MM.1S (cell line): ENCODE measurements around the gene BDH2.

Experiments
- DNase-seq: peaks from one replicate; pipeline ENCODE4 v3.0.0-alpha.2; 2015
- H2AFZ ChIP-seq: fragments of 300-600 bp; sonication (generic); 2 replicates; pipeline ENCODE4 v1.6.0; 2016; ENCODE audit warnings: antibody characterized with exemption, low read length
- H3F3A ChIP-seq: fragments of 300-600 bp; sonication (generic); 2 replicates; pipeline ENCODE4 v1.6.1; 2016; ENCODE audit warnings: mild to moderate bottlenecking, antibody characterized with exemption, low read length, moderate library complexity, mixed read lengths; ENCODE audit not compliant: insufficient read depth
- H3K27ac ChIP-seq: fragments of 300-600 bp; sonication (generic); 2 replicates; pipeline ENCODE4 v1.5.1; 2016; ENCODE audit warnings: mild to moderate bottlenecking, low read length
- H3K27me3 ChIP-seq: fragments of 300-600 bp; sonication (generic); replicated peaks from 2 replicates; pipeline ENCODE4 v1.6.0; 2016; ENCODE audit warnings: low read length; ENCODE audit not compliant: insufficient read depth
- H3K36me3 ChIP-seq: fragments of 300-600 bp; sonication (generic); replicated peaks from 2 replicates; pipeline ENCODE4 v1.6.1; 2016; ENCODE audit warnings: mild to moderate bottlenecking, low read length, mixed read lengths; ENCODE audit not compliant: insufficient read depth
- H3K4me1 ChIP-seq: fragments of 300-600 bp; sonication (generic); 2 replicates; pipeline ENCODE4 v1.6.1; 2016; ENCODE audit warnings: low read length, mixed read lengths
- H3K4me2 ChIP-seq: fragments of 300-600 bp; sonication (generic); 2 replicates; pipeline ENCODE4 v1.6.0; 2016; ENCODE audit warnings: low read depth, low read length
- H3K4me3 ChIP-seq: fragments of 300-600 bp; sonication (generic); 2 replicates; pipeline ENCODE4 v1.5.1; 2016; ENCODE audit warnings: low read length, mixed read lengths
- H3K79me2 ChIP-seq: fragments of 300-600 bp; sonication (generic); 2 replicates; pipeline ENCODE4 v1.6.1; 2016; ENCODE audit warnings: mixed run types, low read length, mixed read lengths
- H3K9ac ChIP-seq: fragments of 300-600 bp; sonication (generic); 2 replicates; pipeline ENCODE4 v1.6.1; 2016; ENCODE audit warnings: low read length, mixed read lengths
- H3K9me2 ChIP-seq: fragments of 300-600 bp; sonication (generic); replicated peaks from 2 replicates; pipeline ENCODE4 v1.6.1; 2016; ENCODE audit warnings: mild to moderate bottlenecking, low read length, mixed read lengths; ENCODE audit not compliant: insufficient read depth
- H3K9me3 ChIP-seq: fragments of 300-600 bp; sonication (generic); replicated peaks from 2 replicates; pipeline ENCODE4 v1.6.1; 2016; ENCODE audit warnings: mild to moderate bottlenecking, low read length, mixed read lengths; ENCODE audit not compliant: insufficient read depth
- H4K20me1 ChIP-seq: fragments of 300-600 bp; sonication (generic); 2 replicates; pipeline ENCODE4 v1.6.1; 2016; ENCODE audit warnings: mild to moderate bottlenecking, low read length, moderate library complexity, mixed read lengths; ENCODE audit not compliant: insufficient read depth
- EZH2 ChIP-seq: fragments of 300-600 bp; sonication (generic); optimal IDR thresholded peaks from 2 replicates; pipeline ENCODE3; 2017; ENCODE audit warnings: low read depth, mild to moderate bottlenecking, antibody characterized with exemption, low read length, mixed read lengths
- EZH2phosphoT487 ChIP-seq: fragments of 300-600 bp; sonication (generic); IDR thresholded peaks from 2 replicates; pipeline ENCODE4 v1.6.1; 2018; ENCODE audit warnings: antibody characterized with exemption, low read length
- TF ChIP-seq, protein P1 (sequence below): fragments of 300-600 bp; sonication (generic); IDR thresholded peaks from 2 replicates; pipeline ENCODE4 v1.5.1; 2016; ENCODE audit warnings: antibody characterized with exemption, low read length, mixed read lengths

Gene BDH2

DNA sequence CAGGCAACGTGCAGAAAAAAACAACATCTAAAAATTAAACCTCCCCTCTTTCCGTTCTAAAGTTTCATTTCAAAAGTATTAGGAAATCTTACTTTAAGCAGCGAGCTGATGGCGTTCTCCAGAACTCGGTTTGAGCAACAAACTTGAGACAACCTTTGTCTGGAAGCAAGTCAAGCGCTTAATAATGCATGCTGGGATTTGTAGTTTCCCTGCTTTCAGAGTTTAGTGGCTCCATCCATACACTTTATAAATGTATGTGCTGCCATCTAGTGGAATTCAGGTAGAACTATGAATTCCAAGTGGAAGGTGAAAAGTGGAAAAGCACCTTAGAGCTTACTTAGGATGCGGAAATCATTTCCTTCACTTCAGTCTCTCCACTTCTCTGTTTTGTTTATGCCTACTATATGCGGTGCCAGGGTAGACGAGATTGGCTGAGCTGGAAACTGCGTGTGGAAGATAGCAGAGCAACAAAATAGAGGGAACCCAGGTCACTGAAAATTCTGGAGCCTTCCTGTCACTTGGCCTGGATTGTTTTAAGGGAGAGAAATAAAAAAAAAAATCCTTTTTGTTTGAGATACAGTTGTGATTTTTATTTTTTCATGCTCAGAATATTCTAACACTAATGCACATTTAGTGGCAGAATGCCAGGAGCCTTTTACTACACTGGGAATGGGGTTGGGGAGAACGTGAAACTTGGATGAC, at the start of gene BDH2:
TSS of gene BDH2 (minus strand) at position 144 of the 702 bp plus-strand sequence. CDS start 3,580 bp downstream, outside the sequence.
- no peaks in the 10 kb centered on the region for H3K79me2 ChIP-seq
- H3K27me3 ChIP-seq: no peaks in the 10 kb centered on the region
- no peaks in the 10 kb centered on the region; the same call in 1 of the 2 replicates for H3K4me1 ChIP-seq
- DNase-seq: peak; percentile 91
- peak within 1 kb of the TSS; percentile 43 for H3K4me3 ChIP-seq
- H3K9me3 ChIP-seq: no peaks in the 10 kb centered on the region
- H3K36me3 ChIP-seq: no peaks in the 10 kb centered on the region
- peak within 1 kb of the TSS; percentile 44; the same call in 1 of the 2 replicates for H3K9ac ChIP-seq
- H3K27ac ChIP-seq: no peak within 1 kb of the TSS
- peak within 1 kb of the TSS; percentile 84 for H2AFZ ChIP-seq
- TF ChIP-seq, protein P1, sequence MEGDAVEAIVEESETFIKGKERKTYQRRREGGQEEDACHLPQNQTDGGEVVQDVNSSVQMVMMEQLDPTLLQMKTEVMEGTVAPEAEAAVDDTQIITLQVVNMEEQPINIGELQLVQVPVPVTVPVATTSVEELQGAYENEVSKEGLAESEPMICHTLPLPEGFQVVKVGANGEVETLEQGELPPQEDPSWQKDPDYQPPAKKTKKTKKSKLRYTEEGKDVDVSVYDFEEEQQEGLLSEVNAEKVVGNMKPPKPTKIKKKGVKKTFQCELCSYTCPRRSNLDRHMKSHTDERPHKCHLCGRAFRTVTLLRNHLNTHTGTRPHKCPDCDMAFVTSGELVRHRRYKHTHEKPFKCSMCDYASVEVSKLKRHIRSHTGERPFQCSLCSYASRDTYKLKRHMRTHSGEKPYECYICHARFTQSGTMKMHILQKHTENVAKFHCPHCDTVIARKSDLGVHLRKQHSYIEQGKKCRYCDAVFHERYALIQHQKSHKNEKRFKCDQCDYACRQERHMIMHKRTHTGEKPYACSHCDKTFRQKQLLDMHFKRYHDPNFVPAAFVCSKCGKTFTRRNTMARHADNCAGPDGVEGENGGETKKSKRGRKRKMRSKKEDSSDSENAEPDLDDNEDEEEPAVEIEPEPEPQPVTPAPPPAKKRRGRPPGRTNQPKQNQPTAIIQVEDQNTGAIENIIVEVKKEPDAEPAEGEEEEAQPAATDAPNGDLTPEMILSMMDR: peak; percentile 79
- TF ChIP-seq EZH2: no peak
- no peaks in the 10 kb centered on the region for H3K9me2 ChIP-seq
- H3F3A ChIP-seq: no peaks in the 10 kb centered on the region
- H4K20me1 ChIP-seq: no peaks in the 10 kb centered on the region
- peak within 1 kb of the TSS; percentile 72 for H3K4me2 ChIP-seq

DNA sequence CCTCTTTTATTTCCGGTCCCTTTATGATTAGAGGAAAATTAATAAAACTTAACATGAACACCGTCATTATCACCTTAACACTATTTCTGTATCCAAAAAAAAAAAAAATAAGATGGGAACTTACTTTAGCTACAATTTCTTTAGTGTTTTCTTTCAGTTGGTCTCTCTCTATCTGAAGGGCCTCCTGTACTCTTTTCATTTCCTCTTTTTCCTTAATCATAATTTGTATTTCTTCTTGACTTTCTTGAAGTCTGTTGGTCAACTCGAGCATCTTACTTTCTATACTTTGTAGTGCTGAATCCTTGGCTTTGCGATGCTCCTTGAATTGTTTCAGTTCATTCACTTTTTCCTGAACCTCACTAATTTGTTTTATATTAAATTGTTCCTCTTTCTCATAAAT, 45.3 kb upstream of the BDH2 start:
- no peaks in the 10 kb centered on the region for H3K79me2 ChIP-seq
- H3K4me3 ChIP-seq: no peak overlapping the region
- no peaks in the 10 kb centered on the region for H4K20me1 ChIP-seq
- no peaks in the 10 kb centered on the region for H3K9me2 ChIP-seq
- TF ChIP-seq EZH2phosphoT487 (no peak), EZH2 (no peak)
- TF ChIP-seq, protein P1: no peak
- no peaks in the 10 kb centered on the region for H3K9me3 ChIP-seq
- no peak for DNase-seq
- no peak overlapping the region for H3K9ac ChIP-seq
- H3K4me1 ChIP-seq: no peaks in the 10 kb centered on the region
- no peaks in the 10 kb centered on the region for H3K27me3 ChIP-seq
- no peak overlapping the region for H3K4me2 ChIP-seq
- peaks cover 18% of the 10 kb centered on the region for H3K36me3 ChIP-seq
- H3F3A ChIP-seq: no peaks in the 10 kb centered on the region
- H3K27ac ChIP-seq: no peak overlapping the region
- H2AFZ ChIP-seq: no peak overlapping the region

DNA sequence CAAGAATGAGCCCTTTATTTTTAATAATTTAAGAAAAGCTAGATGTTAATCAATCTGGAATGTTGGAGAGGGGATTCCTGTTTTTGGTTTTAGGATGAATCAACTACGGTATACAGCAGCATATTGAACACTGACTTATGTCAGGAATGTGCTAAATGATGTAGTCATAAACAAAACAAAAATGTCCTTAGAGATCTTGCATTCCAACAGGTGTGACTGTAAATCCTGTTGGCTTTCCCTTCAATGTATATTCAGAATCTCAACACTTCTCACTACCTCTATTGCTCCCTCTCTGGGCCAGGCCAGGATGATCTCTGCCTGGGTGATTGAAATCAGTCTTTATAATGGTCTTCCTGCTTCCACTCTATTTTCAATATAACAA, 37.8 kb upstream of the BDH2 start:
- Histone ChIP-seq H2AFZ (no peak overlapping the region), H3K9me3 (no peaks in the 10 kb centered on the region), H3K36me3 (peaks cover 11% of the 10 kb centered on the region; the same call in 1 of the 2 replicates), H3K9me2 (no peaks in the 10 kb centered on the region), H3K27ac (no peak overlapping the region), H3K4me3 (no peak overlapping the region), H3K4me1 (no peaks in the 10 kb centered on the region), H4K20me1 (no peaks in the 10 kb centered on the region), H3K79me2 (no peaks in the 10 kb centered on the region), H3K9ac (no peak overlapping the region), H3K4me2 (no peak overlapping the region), H3F3A (no peaks in the 10 kb centered on the region), H3K27me3 (no peaks in the 10 kb centered on the region)
- DNase-seq: no peak
- TF ChIP-seq EZH2phosphoT487 (no peak), EZH2 (no peak)
- TF ChIP-seq, protein P1: no peak
